Central memory CD4-positive, alpha-beta T cell (primary cell): ENCODE measurements around the gene TIMP2.
A peak's percentile ranks its signal among the peaks of the same experiment; 100 is the strongest.
"Not testable (repeated sequence)": the region's sequence is repeated elsewhere in the genome, so short reads cannot be mapped to it uniquely, and the experiment has no call there.

Experiments used
- DNase-seq: peaks from one replicate; pipeline ENCODE4 v3.0.0; 2022

TIMP2 gene

GRCh38 chr17:78886954-78887353 is 38.2 kb downstream of the TIMP2 start:
- no peak for DNase-seq

- DNase-seq, result no peak
Measured at GRCh38 chr17:78885956-78886355, 39.2 kb downstream of the TIMP2 start.

- no peak for DNase-seq
Measured at GRCh38 chr17:78884876-78885667, 40.1 kb downstream of the TIMP2 start.

- DNase-seq, result no peak
Measured at GRCh38 chr17:78884148-78884825, 40.9 kb downstream of the TIMP2 start.

GRCh38 chr17:78883533-78884131 is 41.6 kb downstream of the TIMP2 start:
- DNase-seq, result no peak

- no peak for DNase-seq
Measured at GRCh38 chr17:78883089-78883532, 42.1 kb downstream of the TIMP2 start.

GRCh38 chr17:78882540-78883088 is 42.6 kb downstream of the TIMP2 start:
- no peak for DNase-seq

GRCh38 chr17:78879635-78880186 is 45.5 kb downstream of the TIMP2 start:
- peak; percentile 9 for DNase-seq

GRCh38 chr17:78878871-78879527 is 46.2 kb downstream of the TIMP2 start:
- DNase-seq, result no peak

- DNase-seq, result no peak
Measured at GRCh38 chr17:78878261-78878660, 46.9 kb downstream of the TIMP2 start.

GRCh38 chr17:78876954-78877517 is 48.2 kb downstream of the TIMP2 start:
- DNase-seq, result not testable (repeated sequence)

- no peak for DNase-seq
Measured at GRCh38 chr17:78876094-78876597, 49.0 kb downstream of the TIMP2 start.

GRCh38 chr17:78875363-78876093 is 49.7 kb downstream of the TIMP2 start:
- no peak for DNase-seq

GRCh38 chr17:78873519-78874340 is 51.5 kb downstream of the TIMP2 start:
- DNase-seq, result no peak

GRCh38 chr17:78872486-78872885 is 52.7 kb downstream of the TIMP2 start:
- DNase-seq, result no peak

- no peak for DNase-seq
Measured at GRCh38 chr17:78870621-78871020, 54.6 kb downstream of the TIMP2 start.

- no peak for DNase-seq
Measured at GRCh38 chr17:78868391-78868790, 56.8 kb downstream of the TIMP2 start.

GRCh38 chr17:78867046-78867445 is 58.1 kb downstream of the TIMP2 start:
- not testable (repeated sequence) for DNase-seq

GRCh38 chr17:78865682-78866390 is 59.4 kb downstream of the TIMP2 start:
- DNase-seq, result peak; percentile 39

GRCh38 chr17:78864117-78864516 is 61.1 kb downstream of the TIMP2 start:
- DNase-seq, result no peak
